AG04450 (cell line): ENCODE data around the gene TSTD1. TPM values are rescaled to one million over a fixed set of nuclear protein-coding genes. Genes with fewer than 3 reads are reported as not detected.

ENCODE experiments used
- CTCF ChIA-PET: fragments of 300-600, 350-600 bp; formaldehyde crosslinking; extraction: SDS; loops from one replicate; lab custom pipeline; 2022; ENCODE audit warnings: antibody characterized with exemption, inconsistent platforms; lab: Charles Lee
- POLR2A ChIA-PET: fragments of 350-600 bp; formaldehyde crosslinking; extraction: SDS; loops from one replicate; lab custom pipeline; 2021; ENCODE audit warnings: antibody characterized with exemption, inconsistent platforms; lab: Yijun Ruan, JAX
- DNase-seq: peaks from one replicate; pipeline ENCODE4 v3.0.0-alpha.2; 2011; ENCODE audit warnings: low read depth, low spot score
- H3K27ac ChIP-seq: one replicate; pipeline ENCODE4 v1.5.1; 2012; ENCODE audit warnings: low read depth, low read length, control low read depth
- H3K27me3 ChIP-seq: one replicate; pipeline ENCODE4 v1.6.0; 2012; ENCODE audit warnings: low read length; ENCODE audit not compliant: control insufficient read depth, insufficient read depth
- H3K4me3 ChIP-seq: 2 replicates; pipeline ENCODE4 v1.5.1; 2011; ENCODE audit warnings: mild to moderate bottlenecking, low read depth, low read length, control low read depth
- H3K9me3 ChIP-seq: 2 replicates; pipeline ENCODE4 v1.5.1; 2012; ENCODE audit warnings: low read length; ENCODE audit not compliant: control insufficient read depth, insufficient read depth
- polyA plus RNA-seq: library from polyadenylated mRNA; depleted of rRNA; stranded (reverse); fragments of >200 nt; gene quantifications from 2 replicates; pipeline ENCODE4 v1.2.3, GENCODE V29; 2011
- TF ChIP-seq, protein P1 (sequence below): IDR thresholded peaks from 2 replicates; pipeline ENCODE4 v1.5.1; 2011; ENCODE audit warnings: low read depth, low read length, control low read depth, inconsistent platforms

Gene TSTD1
- polyA plus RNA-seq, 1 experiment, result 0.33 TPM

- ChIA-PET POLR2A (no interaction called here), CTCF (interaction anchor here (0.6 to 1.3 kb wide), 2 partner anchors 17 to 81 kb away, joined by 3 to 4 read pairs; partner anchors contain the start of gene KLHDC9)
- Histone ChIP-seq H3K27ac (no peak overlapping the region), H3K9me3 (no peaks in the 10 kb centered on the region; the same call in 1 of the 2 replicates), H3K27me3 (no peaks in the 10 kb centered on the region), H3K4me3 (no peak overlapping the region)
- DNase-seq, result no peak
- TF ChIP-seq, protein P1, sequence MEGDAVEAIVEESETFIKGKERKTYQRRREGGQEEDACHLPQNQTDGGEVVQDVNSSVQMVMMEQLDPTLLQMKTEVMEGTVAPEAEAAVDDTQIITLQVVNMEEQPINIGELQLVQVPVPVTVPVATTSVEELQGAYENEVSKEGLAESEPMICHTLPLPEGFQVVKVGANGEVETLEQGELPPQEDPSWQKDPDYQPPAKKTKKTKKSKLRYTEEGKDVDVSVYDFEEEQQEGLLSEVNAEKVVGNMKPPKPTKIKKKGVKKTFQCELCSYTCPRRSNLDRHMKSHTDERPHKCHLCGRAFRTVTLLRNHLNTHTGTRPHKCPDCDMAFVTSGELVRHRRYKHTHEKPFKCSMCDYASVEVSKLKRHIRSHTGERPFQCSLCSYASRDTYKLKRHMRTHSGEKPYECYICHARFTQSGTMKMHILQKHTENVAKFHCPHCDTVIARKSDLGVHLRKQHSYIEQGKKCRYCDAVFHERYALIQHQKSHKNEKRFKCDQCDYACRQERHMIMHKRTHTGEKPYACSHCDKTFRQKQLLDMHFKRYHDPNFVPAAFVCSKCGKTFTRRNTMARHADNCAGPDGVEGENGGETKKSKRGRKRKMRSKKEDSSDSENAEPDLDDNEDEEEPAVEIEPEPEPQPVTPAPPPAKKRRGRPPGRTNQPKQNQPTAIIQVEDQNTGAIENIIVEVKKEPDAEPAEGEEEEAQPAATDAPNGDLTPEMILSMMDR, result no peak
Measured at GRCh38 chr1:161080441-161081405, 42.0 kb upstream of the TSTD1 start.

DNA sequence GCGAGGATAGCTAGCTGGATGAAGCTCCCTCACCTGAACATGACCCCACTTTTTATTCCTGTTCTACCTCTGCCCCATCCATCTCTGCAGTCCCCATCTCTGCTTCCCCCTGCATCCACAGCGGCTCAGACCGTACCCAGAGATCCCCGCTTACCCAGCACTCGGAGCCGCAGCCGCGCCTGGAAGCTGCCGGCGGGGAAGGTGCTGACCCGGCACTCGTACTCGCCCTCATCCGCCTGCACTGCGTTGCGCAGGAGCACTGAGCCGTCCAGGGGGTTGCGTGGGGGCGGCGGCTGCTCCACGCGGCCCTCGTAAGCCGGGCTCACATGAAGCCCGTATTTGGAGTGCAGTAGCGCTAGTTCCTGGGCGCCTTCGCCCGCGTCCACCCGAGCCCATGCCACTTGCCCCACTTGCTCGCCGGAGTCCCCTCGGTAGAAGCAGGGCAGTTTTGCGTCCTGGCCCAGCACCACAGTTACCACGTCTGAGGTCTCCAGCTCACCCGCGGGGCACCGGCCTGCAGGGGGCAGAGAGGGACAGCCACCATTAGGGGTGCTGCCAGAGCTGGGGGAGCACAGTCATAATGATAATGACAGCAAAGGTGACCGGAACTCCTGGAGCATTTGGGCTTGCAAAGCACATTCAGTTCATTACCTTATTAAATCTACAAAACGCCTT is 40.8 kb upstream of the TSTD1 start:
- Histone ChIP-seq H3K27ac (no peak overlapping the region), H3K9me3 (no peaks in the 10 kb centered on the region; the same call in 1 of the 2 replicates), H3K27me3 (no peaks in the 10 kb centered on the region), H3K4me3 (no peak overlapping the region)
- TF ChIP-seq, protein P1, result 0 out of 2 replicates have a peak, but pooled peaks have one; percentile 1
- no peak for DNase-seq
- ChIA-PET CTCF (interaction anchor here (0.5 kb wide), 1 partner anchor 66 kb away, joined by 4 read pairs; no protein-coding TSS in a partner anchor), POLR2A (interaction anchor here (0.6 kb wide), 1 partner anchor 87 kb away, joined by 5 read pairs; no protein-coding TSS in a partner anchor)

- POLR2A ChIA-PET, result no interaction called here
- TF ChIP-seq, protein P1, result no peak
- H3K27me3 ChIP-seq, result no peaks in the 10 kb centered on the region
- no peak for DNase-seq
- no peaks in the 10 kb centered on the region; the same call in 1 of the 2 replicates for H3K9me3 ChIP-seq
- no peak overlapping the region for H3K27ac ChIP-seq
- CTCF ChIA-PET, result no interaction called here
- H3K4me3 ChIP-seq, result no peak overlapping the region
Measured at GRCh38 chr1:161077426-161077825, 38.7 kb upstream of the TSTD1 start.

DNA sequence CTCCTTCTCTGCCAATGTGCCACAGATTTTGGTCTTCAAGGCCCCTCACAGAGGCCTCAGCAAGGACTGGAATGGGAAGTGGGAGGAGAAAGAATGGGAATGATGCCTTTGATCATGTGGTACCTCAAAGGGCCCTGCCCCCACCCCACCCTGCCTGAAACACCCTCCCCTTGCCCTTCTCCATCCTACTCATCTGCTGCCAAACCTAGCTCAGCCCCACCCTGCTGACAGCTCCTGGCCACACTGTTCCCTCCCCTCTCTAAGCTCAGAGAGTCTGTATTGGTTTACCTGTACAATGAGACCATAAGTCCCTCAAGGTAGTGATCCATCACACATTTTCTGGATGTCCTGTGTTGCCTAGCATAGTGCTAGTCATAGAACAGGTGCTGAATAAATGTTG is 37.6 kb upstream of the TSTD1 start:
- ChIA-PET CTCF (no interaction called here), POLR2A (no interaction called here)
- H3K9me3 ChIP-seq, result no peaks in the 10 kb centered on the region; the same call in 1 of the 2 replicates
- DNase-seq, result no peak
- no peak overlapping the region for H3K4me3 ChIP-seq
- TF ChIP-seq, protein P1, result no peak
- no peaks in the 10 kb centered on the region for H3K27me3 ChIP-seq
- no peak overlapping the region for H3K27ac ChIP-seq
